Measurements from ENCODE around the gene FYN.

FYN gene

GRCh38 chr6:111779660-111780059, 93.6 kb downstream of the FYN start:
- Histone ChIP-seq H3K9me3 (ENCODE audit: control insufficient read depth, insufficient read depth, low read length) (no peaks in the 10 kb centered on the region), H3K4me2 (ENCODE audit: low read length) (no peak overlapping the region), H4K20me1 (ENCODE audit: control insufficient read depth, insufficient read depth, low read depth, low read length) (no peaks in the 10 kb centered on the region), H3K27ac (ENCODE audit: low read depth, low read length) (no peak overlapping the region), H3K4me3 (ENCODE audit: low read length) (no peak overlapping the region), H3K36me3 (ENCODE audit: control insufficient read depth, low read length) (no peaks in the 10 kb centered on the region), H3K9me2 (replicated peaks; ENCODE audit: control insufficient read depth, low read length) (no peaks in the 10 kb centered on the region), H3F3A (ENCODE audit: control insufficient read depth, insufficient read depth) (no peaks in the 10 kb centered on the region), H3K79me2 (ENCODE audit: control insufficient read depth, low read length) (no peaks in the 10 kb centered on the region), H3K4me1 (ENCODE audit: control insufficient read depth, low read length) (no peaks in the 10 kb centered on the region), H3K27me3 (ENCODE audit: control insufficient read depth, low read length) (no peaks in the 10 kb centered on the region)
- TF ChIP-seq CTCF (IDR thresholded peaks at IDR 0.05; ENCODE audit: low read depth, low read length, poor library complexity, severe bottlenecking) (no peak), EZH2phosphoT487 (IDR thresholded peaks at IDR 0.05; ENCODE audit: borderline replicate concordance, low read length) (no peak)

- H3F3A ChIP-seq (ENCODE audit: control insufficient read depth, insufficient read depth), result no peaks in the 10 kb centered on the region
- TF ChIP-seq EZH2phosphoT487 (IDR thresholded peaks at IDR 0.05; ENCODE audit: borderline replicate concordance, low read length) (no peak), CTCF (IDR thresholded peaks at IDR 0.05; ENCODE audit: low read depth, low read length, poor library complexity, severe bottlenecking) (no peak)
- no peak overlapping the region for H3K4me3 ChIP-seq (ENCODE audit: low read length)
- H3K9me3 ChIP-seq (ENCODE audit: control insufficient read depth, insufficient read depth, low read length), result no peaks in the 10 kb centered on the region
- no peaks in the 10 kb centered on the region for H3K9me2 ChIP-seq (replicated peaks; ENCODE audit: control insufficient read depth, low read length)
- no peaks in the 10 kb centered on the region for H3K36me3 ChIP-seq (ENCODE audit: control insufficient read depth, low read length)
- H4K20me1 ChIP-seq (ENCODE audit: control insufficient read depth, insufficient read depth, low read depth, low read length), result no peaks in the 10 kb centered on the region
- H3K27me3 ChIP-seq (ENCODE audit: control insufficient read depth, low read length), result no peaks in the 10 kb centered on the region
- no peak overlapping the region for H3K4me2 ChIP-seq (ENCODE audit: low read length)
- no peaks in the 10 kb centered on the region for H3K4me1 ChIP-seq (ENCODE audit: control insufficient read depth, low read length)
- H3K27ac ChIP-seq (ENCODE audit: low read depth, low read length), result no peak overlapping the region
- no peaks in the 10 kb centered on the region for H3K79me2 ChIP-seq (ENCODE audit: control insufficient read depth, low read length)
Observed at GRCh38 chr6:111779031-111779430, 94.2 kb downstream of the FYN start.

GRCh38 chr6:111777357-111777756, 95.9 kb downstream of the FYN start:
- no peaks in the 10 kb centered on the region for H3K79me2 ChIP-seq (ENCODE audit: control insufficient read depth, low read length)
- no peaks in the 10 kb centered on the region for H3K36me3 ChIP-seq (ENCODE audit: control insufficient read depth, low read length)
- H3K4me2 ChIP-seq (ENCODE audit: low read length), result no peak overlapping the region

More at GRCh38 chr6:111777357-111777756, 95.9 kb downstream of the FYN start:
- Histone ChIP-seq H4K20me1 (ENCODE audit: control insufficient read depth, insufficient read depth, low read depth, low read length) (no peaks in the 10 kb centered on the region), H3K27ac (ENCODE audit: low read depth, low read length) (no peak overlapping the region), H3K9me3 (ENCODE audit: control insufficient read depth, insufficient read depth, low read length) (no peaks in the 10 kb centered on the region), H3F3A (ENCODE audit: control insufficient read depth, insufficient read depth) (no peaks in the 10 kb centered on the region), H3K4me3 (ENCODE audit: low read length) (no peak overlapping the region), H3K27me3 (ENCODE audit: control insufficient read depth, low read length) (no peaks in the 10 kb centered on the region), H3K9me2 (replicated peaks; ENCODE audit: control insufficient read depth, low read length) (no peaks in the 10 kb centered on the region), H3K4me1 (ENCODE audit: control insufficient read depth, low read length) (no peaks in the 10 kb centered on the region)
- TF ChIP-seq EZH2phosphoT487 (IDR thresholded peaks at IDR 0.05; ENCODE audit: borderline replicate concordance, low read length) (no peak), CTCF (IDR thresholded peaks at IDR 0.05; ENCODE audit: low read depth, low read length, poor library complexity, severe bottlenecking) (no peak)

Measured in DOHH2 (cell line).